Stimulated activated naive CD8-positive, alpha-beta T cell treated with anti-CD3 and anti-CD28 coated beads, Interleukin-15, Interleukin-2, amounts not matched to agents 100 U/mL and 50 U/mL, for 24 hours (primary cell): ENCODE results near the gene VANGL1.
A peak's percentile ranks its signal among the peaks of the same experiment; 100 is the strongest.
"Not testable (repeated sequence)": the region's sequence is repeated elsewhere in the genome, so short reads cannot be mapped to it uniquely, and the experiment has no call there.

Source experiments
- ATAC-seq: fragments of 150-1000 bp; cut with Tn5 transposase; one replicate; pipeline ENCODE4 v1.10.0; 2021
- DNase-seq: peaks from one replicate; pipeline ENCODE4 v3.0.0; 2021

VANGL1 gene

GRCh38 chr1:115641762-115642167 is at the start of gene VANGL1:
VANGL1 (plus strand) TSS chr1:115641970; CDS start chr1:115651414, 9,444 bp downstream.
- peak; percentile 56 for DNase-seq
- ATAC-seq, result peak; percentile 72

DNA sequence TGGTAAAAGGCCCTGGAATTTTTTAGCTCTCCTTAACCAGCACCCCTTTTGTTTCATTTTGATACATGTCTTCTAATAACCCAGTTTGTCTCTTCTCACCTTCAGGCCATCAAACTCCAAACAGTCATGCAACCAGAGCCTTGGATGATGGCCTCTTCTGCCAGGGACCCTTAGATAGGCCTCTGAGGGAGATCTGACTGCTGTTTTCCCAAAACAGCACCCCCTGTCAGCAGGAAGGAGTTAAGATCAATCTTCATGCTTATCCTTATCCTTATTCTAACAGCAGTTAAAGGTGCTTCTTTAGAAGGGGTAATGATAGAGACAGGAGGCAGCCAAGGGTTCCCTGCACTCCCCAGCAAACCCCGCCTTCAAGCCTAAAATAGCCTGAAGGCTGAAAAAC is 49.5 kb upstream of the VANGL1 start:
- DNase-seq, result no peak
- no peak for ATAC-seq

DNA sequence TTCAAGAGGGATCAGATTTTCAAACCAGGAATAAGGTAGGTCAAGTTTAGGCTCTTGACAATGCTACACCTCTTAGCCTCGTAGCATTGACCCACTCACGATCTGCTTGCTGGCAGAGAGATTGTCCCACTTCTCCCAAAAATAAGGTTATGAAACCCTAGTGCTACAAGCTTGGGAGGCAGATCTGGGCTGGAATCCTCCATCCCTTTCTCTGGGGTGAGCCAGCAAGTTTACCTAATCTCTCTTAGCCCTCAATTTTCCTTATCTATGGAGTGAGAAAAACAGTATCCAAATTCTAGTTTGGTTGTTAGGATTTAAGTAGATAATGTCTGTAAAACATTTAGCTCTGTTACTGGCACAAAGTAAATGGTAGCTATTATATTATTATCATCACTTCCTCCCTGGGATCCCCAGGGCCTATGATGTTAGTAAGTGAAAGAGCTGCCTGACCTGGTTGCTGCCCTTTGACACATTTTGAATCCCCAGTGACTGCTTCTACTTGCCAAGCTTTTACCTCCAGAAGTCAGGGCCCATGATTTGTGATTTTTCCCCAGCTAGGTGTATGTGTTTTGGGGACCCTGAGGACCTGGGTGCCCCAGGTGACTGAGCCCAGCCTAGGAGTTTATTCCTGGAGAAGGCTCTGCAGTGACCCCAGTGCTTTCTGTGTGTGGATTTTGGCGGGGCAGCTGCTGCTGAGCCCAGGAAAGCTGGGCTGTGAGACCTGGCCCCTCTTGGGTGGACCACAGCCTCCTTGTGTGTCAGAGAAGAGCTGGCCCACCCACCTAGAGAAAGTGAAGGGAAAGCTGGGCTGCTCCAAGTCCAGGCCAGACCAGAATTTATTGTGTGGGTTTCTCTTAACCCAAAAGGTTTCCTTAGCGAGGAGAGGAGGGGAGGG is 48.2 kb upstream of the VANGL1 start:
- DNase-seq (no peak), ATAC-seq (no peak)

DNA sequence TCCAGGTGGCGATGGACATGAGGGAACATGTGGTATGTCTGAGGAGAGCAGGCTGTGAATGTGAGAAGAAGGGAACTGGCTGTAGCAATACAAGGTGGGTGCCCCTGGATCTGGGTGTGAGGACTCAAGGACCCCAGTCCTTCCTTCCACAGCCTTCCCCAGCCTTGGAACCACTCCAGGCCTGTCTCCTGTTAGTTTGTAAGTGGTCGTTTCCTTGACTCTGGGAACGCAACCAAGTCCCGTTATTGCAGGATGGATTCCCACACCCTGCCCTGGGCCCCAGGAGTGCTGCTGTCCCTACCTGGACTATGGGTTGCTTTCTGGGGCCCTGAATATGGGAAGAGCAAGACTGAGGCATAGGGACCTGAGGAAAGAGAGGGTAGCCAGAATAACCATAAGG is 47.2 kb upstream of the VANGL1 start:
- DNase-seq (no peak), ATAC-seq (no peak)

DNA sequence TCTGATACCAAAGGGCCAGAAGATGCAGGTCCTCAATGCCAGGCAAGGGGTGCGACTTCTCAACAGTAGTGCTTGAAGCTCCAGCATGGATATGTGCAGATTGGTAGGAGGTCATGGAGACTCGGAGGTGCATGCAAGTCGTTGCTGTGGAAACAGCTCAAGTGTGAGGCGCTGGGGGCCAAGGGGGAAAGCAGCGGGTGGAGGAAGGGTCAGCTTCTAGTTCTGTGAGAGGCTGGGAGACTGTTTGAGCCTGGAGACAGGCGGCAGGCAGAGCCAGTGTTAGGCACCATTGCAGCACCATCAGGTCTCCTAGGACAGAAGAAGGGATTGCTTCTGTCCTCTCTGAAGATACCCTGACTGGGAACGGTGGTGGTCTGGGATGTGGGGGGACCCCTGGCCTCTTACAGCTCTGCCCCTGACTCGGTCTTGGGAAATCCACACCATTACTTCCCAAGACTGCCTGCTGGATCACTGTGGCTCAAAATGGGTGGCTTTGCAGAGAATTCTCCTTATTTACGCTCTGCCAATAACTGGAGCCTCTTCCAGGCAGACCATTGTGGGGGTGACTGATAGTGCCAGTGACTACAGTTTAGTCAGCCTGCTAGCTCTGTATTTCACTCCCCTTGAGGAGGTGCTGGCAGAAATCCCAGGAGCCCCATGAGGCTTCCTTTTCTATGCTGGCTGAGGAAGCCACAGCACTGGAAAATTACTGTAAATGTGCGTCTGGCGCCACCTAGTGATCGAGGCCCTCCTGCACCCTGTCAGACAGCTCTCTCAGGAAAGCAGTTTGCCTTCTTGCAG is 46.3 kb upstream of the VANGL1 start:
- ATAC-seq (no peak), DNase-seq (peak; percentile 77)

DNA sequence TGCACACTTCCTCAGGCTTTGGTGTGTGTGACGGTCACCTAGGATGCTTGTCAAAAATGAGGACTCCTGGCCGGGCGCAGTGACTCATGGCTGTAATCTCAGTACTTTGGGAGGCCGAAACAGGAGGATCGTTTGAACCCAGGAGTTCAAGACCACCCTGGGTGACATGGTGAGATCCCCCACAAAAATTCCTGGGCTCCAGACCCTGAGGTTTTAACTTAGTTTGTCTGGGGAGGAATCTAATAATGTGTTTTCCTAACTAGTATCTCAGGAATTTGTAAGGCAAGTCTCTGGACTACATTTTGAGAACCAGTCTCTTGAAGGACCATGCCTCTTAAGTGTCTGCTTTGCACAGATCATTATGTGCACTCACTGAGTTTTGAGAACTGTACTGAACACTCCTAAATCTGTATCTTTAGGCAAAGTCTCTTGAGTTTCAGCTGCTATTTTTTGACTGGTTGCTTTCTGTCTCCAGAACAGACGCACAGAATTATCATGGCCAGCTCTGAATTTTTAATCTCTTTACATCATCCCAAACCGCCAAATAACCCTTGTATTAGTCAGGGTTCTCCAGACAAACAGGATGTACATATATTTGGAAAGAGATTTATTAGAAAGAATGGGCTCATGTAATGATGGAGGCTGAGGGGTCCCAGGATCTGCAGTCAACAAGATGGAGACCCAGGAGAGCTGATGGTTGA is 45.5 kb upstream of the VANGL1 start:
- ATAC-seq, result no peak
- no peak for DNase-seq

GRCh38 chr1:115604508-115604907 is 37.3 kb upstream of the VANGL1 start:
- no peak for DNase-seq
- ATAC-seq, result no peak

DNA sequence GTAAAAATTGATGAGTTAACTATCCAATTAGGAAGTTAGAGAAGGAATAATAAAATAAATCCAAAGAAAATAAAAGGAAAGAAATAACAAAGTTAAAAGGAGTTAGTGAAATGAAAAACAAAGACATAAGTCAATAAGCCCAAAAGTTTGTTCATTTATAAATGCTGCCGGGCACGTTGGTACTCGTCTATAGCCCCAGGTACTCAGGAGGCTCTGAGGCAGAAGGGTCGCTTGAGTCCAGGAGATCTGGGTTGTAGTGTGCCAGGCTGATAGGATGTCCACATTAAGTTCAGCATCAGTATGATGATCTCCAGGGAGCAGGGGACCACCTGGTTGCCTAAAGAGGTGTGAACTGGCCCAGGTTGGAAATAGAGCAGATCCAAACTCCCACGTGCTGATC is 35.5 kb upstream of the VANGL1 start:
- no peak for ATAC-seq
- no peak for DNase-seq

- no peak for ATAC-seq
- DNase-seq, result no peak
Observed at GRCh38 chr1:115609021-115609420, 32.7 kb upstream of the VANGL1 start.

DNA sequence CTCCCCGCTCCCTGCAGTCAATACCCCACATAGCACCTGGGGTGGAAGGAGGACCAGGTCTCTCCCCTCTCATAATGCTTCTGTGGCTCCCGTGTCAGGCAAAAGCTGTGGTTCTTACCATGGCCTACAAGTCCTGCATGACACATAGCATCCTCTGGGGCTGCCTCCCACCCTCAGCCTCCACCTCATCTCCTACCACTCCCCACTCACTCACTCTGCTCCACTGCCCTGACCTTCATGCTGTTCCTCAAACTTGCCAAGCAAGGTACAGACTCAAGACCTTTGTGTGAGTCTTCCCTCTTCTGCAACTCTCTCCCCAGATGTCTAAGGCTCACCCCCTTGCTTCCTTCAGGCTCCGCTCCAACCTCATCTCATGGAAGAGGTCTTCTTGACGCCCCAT is 28.0 kb upstream of the VANGL1 start:
- no peak for ATAC-seq
- no peak for DNase-seq

- DNase-seq (no peak), ATAC-seq (no peak)
Observed at GRCh38 chr1:115620453-115620852, 21.3 kb upstream of the VANGL1 start.

DNA sequence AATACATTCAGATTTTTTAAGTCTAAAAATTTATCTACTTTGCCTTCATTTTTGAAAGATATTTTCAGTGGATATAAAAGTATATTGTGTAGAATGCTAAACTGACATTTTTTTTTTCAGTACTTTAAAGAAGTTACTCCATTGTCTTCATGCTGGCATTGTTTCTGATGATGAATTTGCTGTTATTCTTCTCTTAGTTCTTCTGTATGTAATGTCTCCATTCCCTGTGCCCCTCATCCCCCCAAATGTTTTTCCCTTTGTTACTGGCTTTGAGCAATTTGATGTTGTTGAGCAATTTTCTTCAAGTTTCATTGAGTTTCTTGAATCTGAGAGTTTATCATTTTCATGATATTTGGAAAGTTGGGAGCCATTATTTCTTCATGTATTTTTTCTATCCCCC is 20.8 kb upstream of the VANGL1 start:
- ATAC-seq (no peak), DNase-seq (no peak)

GRCh38 chr1:115624859-115625258 is 16.9 kb upstream of the VANGL1 start:
- DNase-seq, result no peak
- no peak for ATAC-seq

GRCh38 chr1:115630342-115630741 is 11.4 kb upstream of the VANGL1 start:
- DNase-seq (no peak), ATAC-seq (no peak)

GRCh38 chr1:115632251-115633026 is 9.3 kb upstream of the VANGL1 start:
- DNase-seq, result no peak
- ATAC-seq, result no peak

DNA sequence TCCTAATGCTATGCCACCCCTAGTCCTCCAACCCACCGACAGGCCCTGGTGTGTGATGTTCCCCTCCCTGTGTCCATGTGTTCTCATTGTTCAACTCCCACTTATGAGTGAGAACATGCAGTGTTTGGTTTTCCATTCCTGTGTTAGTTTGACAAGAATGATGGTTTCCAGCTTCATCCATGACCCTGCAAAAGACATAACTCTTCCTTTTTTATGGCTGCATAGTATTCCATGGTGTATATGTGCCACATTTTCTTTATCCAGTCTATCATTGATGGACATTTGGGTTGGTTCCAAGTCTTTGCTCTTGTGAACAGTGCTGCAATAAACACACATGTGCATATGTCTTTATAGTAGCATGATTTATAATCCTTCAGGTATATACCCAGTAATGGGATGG is 8.2 kb upstream of the VANGL1 start:
- not testable (repeated sequence) for DNase-seq, ATAC-seq

GRCh38 chr1:115637247-115637646 is 4.5 kb upstream of the VANGL1 start:
- not testable (repeated sequence) for ATAC-seq, DNase-seq

GRCh38 chr1:115640384-115640783 is 1.4 kb upstream of the VANGL1 start:
- ATAC-seq (no peak), DNase-seq (no peak)

DNA sequence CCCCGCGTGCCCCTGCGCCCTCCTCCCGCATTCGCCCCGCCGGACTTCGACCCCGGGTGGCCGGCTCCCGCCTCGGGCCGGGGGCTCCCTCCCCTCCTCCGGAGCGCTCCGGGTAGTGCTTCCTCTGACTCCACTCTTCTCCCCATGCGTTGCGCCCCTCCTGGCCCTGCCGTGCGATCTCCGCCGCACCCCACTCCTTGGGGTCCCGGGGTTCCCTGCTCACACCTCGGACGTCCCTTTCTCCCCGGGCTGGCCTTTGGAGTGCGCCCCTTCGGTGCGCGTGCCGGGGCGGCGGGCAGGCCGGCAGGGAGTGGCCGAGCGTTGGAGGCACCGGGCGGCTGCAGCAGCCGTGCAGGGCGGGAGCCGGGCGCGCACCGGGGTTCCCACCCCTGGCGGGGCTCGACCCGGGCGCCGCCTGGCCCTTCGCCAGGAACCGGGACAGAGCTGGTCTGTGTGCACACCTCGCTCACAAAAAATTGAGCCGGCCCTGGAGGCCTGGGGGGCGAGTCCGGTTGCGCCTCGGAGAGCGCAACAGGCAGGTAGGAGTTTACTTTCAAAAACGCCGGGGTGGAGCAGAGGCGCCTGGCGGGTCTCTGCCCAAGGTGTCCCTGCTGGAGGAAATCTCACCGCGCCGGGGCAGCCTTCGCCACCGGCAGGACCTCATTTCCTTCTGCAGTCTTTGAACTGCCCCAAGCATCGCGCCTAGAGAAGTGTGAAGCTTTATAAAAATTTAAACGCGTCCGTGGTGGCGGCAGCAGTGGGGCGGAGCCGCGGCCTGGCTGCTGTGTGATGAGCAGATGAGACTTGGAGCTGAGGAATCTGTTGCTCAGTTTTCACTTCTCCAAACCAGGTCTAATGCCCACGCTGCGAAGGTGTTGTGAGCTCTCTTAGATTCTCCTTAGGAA is 650 bp downstream of the VANGL1 start:
- DNase-seq, result peak; percentile 34
- peak; percentile 34 for ATAC-seq

DNA sequence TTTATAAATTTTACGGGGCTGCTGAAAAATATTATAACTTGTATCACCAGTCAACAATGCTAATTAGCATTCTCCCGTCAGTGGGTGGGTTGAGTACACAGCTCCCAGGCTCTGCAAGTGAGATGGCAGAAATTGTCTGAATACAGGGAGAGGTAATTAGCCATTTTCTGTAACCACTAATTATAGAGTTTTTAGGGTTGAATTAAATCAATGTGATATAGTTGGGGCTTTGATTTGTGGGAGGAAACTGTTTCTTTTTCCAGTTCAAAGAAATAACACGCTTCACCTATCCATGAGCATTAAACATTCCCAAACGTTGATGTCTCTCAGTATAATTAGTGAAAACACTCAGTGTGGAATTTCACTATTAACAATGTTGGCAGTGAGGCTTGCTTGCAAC is 1.5 kb downstream of the VANGL1 start:
- ATAC-seq (no peak), DNase-seq (no peak)

DNA sequence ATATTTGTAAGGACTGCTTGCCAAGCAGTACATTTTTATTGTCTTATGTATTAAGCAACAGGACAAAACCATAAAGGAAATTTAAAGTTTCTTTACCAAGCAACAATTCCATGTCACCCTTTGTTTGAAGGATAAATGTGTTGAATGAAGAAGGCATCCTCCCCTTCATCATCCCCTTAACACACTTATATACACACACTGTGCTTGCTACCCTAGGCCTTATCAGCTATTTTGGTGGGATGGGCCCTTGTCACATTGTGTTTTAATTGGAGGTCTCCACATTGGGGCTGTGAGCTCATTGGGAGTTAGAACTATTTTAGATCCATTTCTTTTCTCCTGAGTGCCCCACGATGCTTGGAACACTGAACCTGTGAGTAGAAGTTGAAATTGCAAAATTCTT is 1.9 kb downstream of the VANGL1 start:
- DNase-seq (no peak), ATAC-seq (no peak)
